Measurements from ENCODE around the gene CSMD2. TPM values are rescaled to one million over a fixed set of nuclear protein-coding genes. Genes with fewer than 3 reads are reported as not detected.

The CSMD2 gene
- total RNA-seq, 1 donor from 2014 or later, result 2.6 TPM

DNA sequence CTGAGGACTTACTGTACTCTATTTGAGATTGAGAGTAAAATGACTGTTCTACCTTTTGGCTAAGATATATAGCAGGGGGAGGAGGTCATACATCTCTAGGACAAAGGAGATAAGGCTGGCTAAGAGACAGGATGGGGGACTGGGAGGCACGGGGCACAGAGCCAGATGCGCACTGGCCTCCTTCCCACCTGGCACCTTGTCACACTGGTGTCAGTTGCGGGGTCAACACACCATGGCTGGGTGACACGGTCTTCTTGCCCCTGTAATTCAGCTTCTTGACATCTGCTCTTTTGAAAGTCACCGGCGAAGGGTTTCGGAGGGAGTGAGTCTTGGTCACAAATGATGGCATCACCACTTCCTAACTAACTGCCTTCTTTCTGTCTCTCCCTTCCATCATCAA is 515.3 kb downstream of the CSMD2 start:
- no peak for DNase-seq (ENCODE audit: low spot score)
- H3K36me3 Mint-ChIP-seq, result no peaks in the 10 kb centered on the region
- no peak overlapping the region for H3K4me3 Mint-ChIP-seq
- no peaks in the 10 kb centered on the region for H3K4me1 Mint-ChIP-seq
- H3K27me3 ChIP-seq, result no peaks in the 10 kb centered on the region
- H3K9me3 Mint-ChIP-seq, result no peaks in the 10 kb centered on the region
- H3K79me2 ChIP-seq (ENCODE audit: low read depth), result no peaks in the 10 kb centered on the region
- H2AFZ ChIP-seq (replicated peaks), result no peak overlapping the region
- H3K9me3 ChIP-seq (ENCODE audit: low read depth), result no peaks in the 10 kb centered on the region
- H3F3A ChIP-seq (ENCODE audit: low read depth), result no peaks in the 10 kb centered on the region
- H3K9ac ChIP-seq, result no peak overlapping the region
- TF ChIP-seq CTCF (IDR thresholded peaks at IDR 0.05), result no peak
- TF ChIP-seq EZH2 (IDR thresholded peaks at IDR 0.05), result no peak
- no peak overlapping the region for H3K4me3 ChIP-seq
- H3K27ac Mint-ChIP-seq, result no peak overlapping the region
- H3K36me3 ChIP-seq, result no peaks in the 10 kb centered on the region
- H3K27me3 Mint-ChIP-seq (ENCODE audit: insufficient read depth, low read depth), result peaks cover 2% of the 10 kb centered on the region
- no peak overlapping the region for H3K27ac ChIP-seq
- no peaks in the 10 kb centered on the region for H3K4me1 ChIP-seq
- H3K4me2 ChIP-seq, result no peak overlapping the region
- H4K20me1 ChIP-seq (ENCODE audit: low read depth), result no peaks in the 10 kb centered on the region

DNA sequence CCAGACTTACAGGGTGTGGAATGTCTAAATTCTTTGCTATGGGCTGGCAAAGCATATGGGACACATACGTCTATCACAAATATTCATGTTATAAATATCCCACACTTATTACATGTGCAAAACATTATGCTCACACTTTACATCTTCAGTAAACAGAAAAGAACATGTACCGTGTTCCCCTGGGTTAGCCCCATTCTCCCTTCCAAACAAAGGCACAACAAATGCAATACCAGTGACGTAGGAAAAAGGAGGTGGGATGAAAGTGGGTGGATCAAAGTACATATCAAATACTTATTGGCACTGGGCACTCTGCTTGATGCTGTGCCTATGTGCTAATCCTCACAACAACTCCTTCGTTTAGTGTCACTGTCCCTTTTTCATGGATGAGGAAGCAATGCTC is 521.8 kb downstream of the CSMD2 start:
- Mint-ChIP-seq H3K27ac (no peak overlapping the region), H3K36me3 (no peaks in the 10 kb centered on the region), H3K27me3 (ENCODE audit: insufficient read depth, low read depth) (no peaks in the 10 kb centered on the region), H3K9me3 (no peaks in the 10 kb centered on the region), H3K4me3 (no peak overlapping the region), H3K4me1 (peaks cover 3% of the 10 kb centered on the region)
- Histone ChIP-seq H3F3A (ENCODE audit: low read depth) (peaks cover 4% of the 10 kb centered on the region), H3K9ac (no peak overlapping the region), H2AFZ (replicated peaks) (no peak overlapping the region), H3K4me3 (no peak overlapping the region), H3K36me3 (no peaks in the 10 kb centered on the region), H3K27me3 (no peaks in the 10 kb centered on the region), H3K4me1 (peaks cover 5% of the 10 kb centered on the region), H3K9me3 (ENCODE audit: low read depth) (no peaks in the 10 kb centered on the region), H3K79me2 (ENCODE audit: low read depth) (no peaks in the 10 kb centered on the region), H3K27ac (no peak overlapping the region), H4K20me1 (ENCODE audit: low read depth) (no peaks in the 10 kb centered on the region), H3K4me2 (no peak overlapping the region)
- DNase-seq (ENCODE audit: low spot score), result no peak
- TF ChIP-seq CTCF (IDR thresholded peaks at IDR 0.05), result no peak
- TF ChIP-seq EZH2 (IDR thresholded peaks at IDR 0.05), result no peak
- TF ChIP-seq EZH2phosphoT487 (IDR thresholded peaks at IDR 0.05), result no peak

DNA sequence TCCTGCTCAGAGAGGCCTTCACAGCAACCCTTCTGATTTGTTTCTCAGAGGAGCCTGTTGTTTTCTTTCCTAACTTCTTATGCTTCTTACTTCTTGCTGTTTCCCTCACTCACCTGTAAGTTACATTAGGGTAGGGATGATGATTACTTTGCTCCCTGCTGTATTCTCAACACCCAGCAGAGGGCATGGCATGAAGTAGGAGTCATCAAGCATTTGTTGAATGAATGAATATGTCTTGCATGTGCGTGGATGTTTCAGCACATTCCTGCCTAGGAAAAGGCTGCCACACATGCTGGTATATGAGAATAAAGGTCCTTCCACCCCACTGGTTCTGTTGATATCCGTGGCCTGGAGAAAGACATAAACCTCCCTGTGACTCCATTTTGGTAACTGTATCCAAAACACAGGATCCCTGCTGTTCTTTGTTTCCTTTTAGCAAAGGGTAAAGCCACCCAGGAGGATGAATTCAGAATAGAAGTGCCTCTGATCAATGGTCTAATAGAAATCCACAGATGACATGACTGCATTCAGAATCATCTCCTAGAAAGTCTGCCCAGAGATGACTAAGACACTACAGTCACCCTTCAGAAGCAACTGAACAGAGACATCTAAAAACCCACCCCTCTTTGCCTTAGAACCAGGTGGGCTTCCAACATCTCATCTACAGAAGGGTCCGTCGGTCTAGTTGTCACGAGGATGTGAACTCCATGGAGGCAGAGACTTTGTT is 523.8 kb downstream of the CSMD2 start:
- no peak overlapping the region for H3K4me3 ChIP-seq
- peak; percentile 64 for TF ChIP-seq CTCF (IDR thresholded peaks at IDR 0.05)
- TF ChIP-seq EZH2 (IDR thresholded peaks at IDR 0.05), result no peak
- no peaks in the 10 kb centered on the region for H4K20me1 ChIP-seq (ENCODE audit: low read depth)
- H2AFZ ChIP-seq (replicated peaks), result no peak overlapping the region
- Mint-ChIP-seq H3K4me3 (no peak overlapping the region), H3K4me1 (peaks cover 3% of the 10 kb centered on the region), H3K27ac (no peak overlapping the region), H3K36me3 (peaks cover 2% of the 10 kb centered on the region), H3K27me3 (ENCODE audit: insufficient read depth, low read depth) (peaks cover 2% of the 10 kb centered on the region), H3K9me3 (no peaks in the 10 kb centered on the region)
- H3K27me3 ChIP-seq, result no peaks in the 10 kb centered on the region
- H3K4me1 ChIP-seq, result peaks cover 5% of the 10 kb centered on the region
- H3F3A ChIP-seq (ENCODE audit: low read depth), result peaks cover 4% of the 10 kb centered on the region
- peak; percentile 51 for DNase-seq (ENCODE audit: low spot score)
- no peak overlapping the region for H3K4me2 ChIP-seq
- no peaks in the 10 kb centered on the region for H3K79me2 ChIP-seq (ENCODE audit: low read depth)
- H3K9ac ChIP-seq, result no peak overlapping the region
- H3K9me3 ChIP-seq (ENCODE audit: low read depth), result no peaks in the 10 kb centered on the region
- no peak overlapping the region for H3K27ac ChIP-seq
- H3K36me3 ChIP-seq, result no peaks in the 10 kb centered on the region

All from neural progenitor cell (in vitro differentiated cells).